ENCODE measurements around the gene TMX2. TPM values are rescaled to one million over a fixed set of nuclear protein-coding genes. Genes with fewer than 3 reads are reported as not detected.
"Not testable (repeated sequence)": the region's sequence is repeated elsewhere in the genome, so short reads cannot be mapped to it uniquely, and the experiment has no call there.

The TMX2 gene
- total and polyA plus RNA-seq, 9 of the 15 experiments (the other 6 are each of a cell fraction or from before 2014, with no cell fraction given): 176 to 433 (median 227) TPM

GRCh38 chr11:57690474-57690873, 21.9 kb upstream of the TMX2 start:
- peaks cover 86% of the 10 kb centered on the region for H3K36me3 ChIP-seq (ENCODE audit: control insufficient read depth, insufficient read depth, low read length)
- H3K9me3 ChIP-seq (replicated peaks; ENCODE audit: control insufficient read depth, insufficient read depth, low read depth, low read length); H3K9me1 ChIP-seq (ENCODE audit: control insufficient read depth, insufficient read depth, low read length); DNase-seq (ENCODE audit: extremely low read depth in 1 of 4, low spot score in 3 of 4); H3K4me2 ChIP-seq (ENCODE audit: insufficient read depth, low read length); H3K79me2 ChIP-seq (ENCODE audit: control insufficient read depth, insufficient read depth, low read length); CTCF ChIA-PET (ENCODE audit: low intra/inter-chr PET ratio); H3K27ac ChIP-seq (ENCODE audit: extremely low read depth, low read depth, low read length); H4K20me1 ChIP-seq (replicated peaks; ENCODE audit: control insufficient read depth, insufficient read depth, low read length); ATAC-seq; in situ Hi-C loops (cut with MboI); H3K9ac ChIP-seq (ENCODE audit: insufficient read depth in 1 of 2, low read depth in 2 of 2, low read length in 2 of 2); H2AFZ ChIP-seq (ENCODE audit: low read depth, low read length); intact Hi-C loops (cut with micrococcal nuclease); H3K4me1 ChIP-seq (replicated peaks in 1 of 2; ENCODE audit: control insufficient read depth in 2 of 2, insufficient read depth in 2 of 2, low read length in 2 of 2); H3K4me3 ChIP-seq; FAIRE-seq; H3K27me3 ChIP-seq (ENCODE audit: control insufficient read depth in 2 of 2, insufficient read depth in 2 of 2, low read length in 2 of 2): not testable (repeated sequence)
- POLR2A ChIA-PET: interaction anchor here (0.7 kb wide), 1 partner anchor 330 kb away, joined by 3 read pairs; no protein-coding TSS in a partner anchor
- TSS peak; percentile 19 for BruUV-seq (replicated peaks)
- 100% methylated on average over 5 of the region's 5 CpGs for WGBS (ENCODE audit: insufficient coverage, low coverage, missing lambda C conversion rate)
- peak; percentile 26 for TF ChIP-seq RBM25 (IDR thresholded peaks at IDR 0.05; ENCODE audit: low read depth, low read length, severe bottlenecking)
- peak; percentile 91 for TF ChIP-seq ZNF146 (CRISPR knock-in tag; IDR thresholded peaks at IDR 0.05; ENCODE audit: unreplicated experiment)

- Histone ChIP-seq H3K27me3 (ENCODE audit: control insufficient read depth in 2 of 2, insufficient read depth in 2 of 2, low read length in 2 of 2) (no peaks in the 10 kb centered on the region), H3K4me1 (replicated peaks in 1 of 2; ENCODE audit: control insufficient read depth in 2 of 2, insufficient read depth in 2 of 2, low read length in 2 of 2) (no peaks in the 10 kb centered on the region), H3K4me2 (ENCODE audit: insufficient read depth, low read length) (no peak overlapping the region), H3K79me2 (ENCODE audit: control insufficient read depth, insufficient read depth, low read length) (no peaks in the 10 kb centered on the region), H4K20me1 (replicated peaks; ENCODE audit: control insufficient read depth, insufficient read depth, low read length) (no peaks in the 10 kb centered on the region), H3K9ac (ENCODE audit: insufficient read depth in 1 of 2, low read depth in 2 of 2, low read length in 2 of 2) (no peak overlapping the region), H3K36me3 (ENCODE audit: control insufficient read depth, insufficient read depth, low read length) (peaks cover 79% of the 10 kb centered on the region), H3K9me1 (ENCODE audit: control insufficient read depth, insufficient read depth, low read length) (no peaks in the 10 kb centered on the region), H3K4me3 (no peak overlapping the region), H2AFZ (ENCODE audit: low read depth, low read length) (no peak overlapping the region), H3K27ac (ENCODE audit: extremely low read depth, low read depth, low read length) (no peak overlapping the region), H3K9me3 (replicated peaks; ENCODE audit: control insufficient read depth, insufficient read depth, low read depth, low read length) (no peaks in the 10 kb centered on the region)
- no peak for ATAC-seq
- intact Hi-C loops (cut with micrococcal nuclease) (no loop called here), in situ Hi-C loops (cut with MboI) (no loop called here)
- WGBS (ENCODE audit: insufficient coverage, low coverage, missing lambda C conversion rate): 97% methylated on average over 17 of the region's 18 CpGs
- no peak for FAIRE-seq
- no peak for DNase-seq (ENCODE audit: extremely low read depth in 1 of 4, low spot score in 3 of 4)
- ChIA-PET POLR2A (interaction anchor here (0.7 to 1.5 kb wide), 5 partner anchors 8 to 93 kb away, joined by 3 to 4 read pairs (median 3); no protein-coding TSS in a partner anchor), CTCF (ENCODE audit: low intra/inter-chr PET ratio) (no interaction called here)
- no TSS peak for BruUV-seq (replicated peaks)
- no peak for TF ChIP-seq KDM2B (CRISPR knock-in tag; IDR thresholded peaks at IDR 0.05)
- no peak for TF ChIP-seq ZNF174 (CRISPR knock-in tag; IDR thresholded peaks at IDR 0.05)
- TF ChIP-seq HBP1 (CRISPR knock-in tag; IDR thresholded peaks at IDR 0.05): no peak
These were observed 13.5 kb upstream of the TMX2 start for GRCh38 chr11:57698843-57699365.
